BE2C (cell line): Measurements from ENCODE around the gene PLPP7.
"Not testable (repeated sequence)": the region's sequence is repeated elsewhere in the genome, so short reads cannot be mapped to it uniquely, and the experiment has no call there.

Source experiments
- DNase-seq: peaks from one replicate; pipeline ENCODE4 v3.0.0-alpha.2; 2020
- H3K27me3 ChIP-seq: fragments of 250-450 bp; sonication (Bioruptor Pico); 2 replicates; pipeline ENCODE4 v1.5.1; 2020; ENCODE audit warnings: mild to moderate bottlenecking
- H3K36me3 ChIP-seq: fragments of 250-450 bp; sonication (Bioruptor Pico); 2 replicates; pipeline ENCODE4 v1.5.1; 2020; ENCODE audit warnings: mild to moderate bottlenecking
- H3K4me1 ChIP-seq: fragments of 250-450 bp; sonication (Bioruptor Pico); 2 replicates; pipeline ENCODE4 v1.5.1; 2020
- H3K4me3 ChIP-seq: 2 replicates; pipeline ENCODE4 v1.5.1; 2011; ENCODE audit warnings: low read depth, low read length
- H3K9me3 ChIP-seq: fragments of 250-450 bp; sonication (Bioruptor Pico); 2 replicates; pipeline ENCODE4 v1.5.1; 2020
- TF ChIP-seq, protein P1 (sequence below): IDR thresholded peaks from 2 replicates; pipeline ENCODE4 v1.5.1; 2012; ENCODE audit warnings: mild to moderate bottlenecking, low read depth, low read length

The PLPP7 gene

DNA sequence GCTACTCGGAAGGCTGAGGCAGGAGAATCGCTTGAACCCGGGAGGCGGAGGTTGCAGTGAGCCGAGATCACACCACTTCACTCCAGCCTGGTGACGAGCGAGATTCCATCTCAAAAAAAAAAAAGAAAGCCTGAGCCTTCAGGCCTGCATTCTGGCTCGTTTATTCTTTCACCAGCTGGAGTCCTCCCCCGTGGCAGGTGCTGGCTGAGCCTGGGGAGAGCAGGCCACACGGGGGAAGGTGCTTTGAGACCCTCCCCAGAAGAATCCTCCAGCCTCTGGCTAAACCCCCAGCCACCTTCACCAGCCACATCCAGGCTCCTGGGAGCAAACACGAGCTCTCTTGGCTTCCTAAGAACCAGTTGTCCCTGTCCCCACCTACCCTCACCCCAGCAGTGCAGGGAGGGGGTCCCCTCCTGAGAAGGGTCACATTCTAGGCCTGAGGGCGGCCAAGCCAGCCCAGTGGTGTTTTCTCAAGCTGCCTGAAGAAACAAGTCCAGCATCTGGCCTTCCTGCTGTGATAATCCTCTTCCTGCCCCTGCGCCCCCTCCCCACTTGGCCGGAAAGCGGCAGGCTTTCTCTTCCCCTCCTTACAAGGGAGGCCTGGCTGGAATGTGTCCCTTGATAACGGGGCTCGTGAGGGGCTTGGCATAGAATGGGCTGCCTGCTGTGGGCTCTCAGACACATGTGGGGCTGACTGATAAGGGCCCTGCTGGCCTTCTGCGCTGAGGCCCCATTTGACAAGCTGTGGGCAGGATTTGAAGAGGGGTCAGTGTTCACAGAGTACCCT lies 41.5 kb downstream of the PLPP7 start:
- DNase-seq: no peak
- Histone ChIP-seq H3K4me1 (no peaks in the 10 kb centered on the region), H3K9me3 (no peaks in the 10 kb centered on the region), H3K36me3 (no peaks in the 10 kb centered on the region), H3K4me3 (no peak overlapping the region), H3K27me3 (no peaks in the 10 kb centered on the region)
- TF ChIP-seq, protein P1, sequence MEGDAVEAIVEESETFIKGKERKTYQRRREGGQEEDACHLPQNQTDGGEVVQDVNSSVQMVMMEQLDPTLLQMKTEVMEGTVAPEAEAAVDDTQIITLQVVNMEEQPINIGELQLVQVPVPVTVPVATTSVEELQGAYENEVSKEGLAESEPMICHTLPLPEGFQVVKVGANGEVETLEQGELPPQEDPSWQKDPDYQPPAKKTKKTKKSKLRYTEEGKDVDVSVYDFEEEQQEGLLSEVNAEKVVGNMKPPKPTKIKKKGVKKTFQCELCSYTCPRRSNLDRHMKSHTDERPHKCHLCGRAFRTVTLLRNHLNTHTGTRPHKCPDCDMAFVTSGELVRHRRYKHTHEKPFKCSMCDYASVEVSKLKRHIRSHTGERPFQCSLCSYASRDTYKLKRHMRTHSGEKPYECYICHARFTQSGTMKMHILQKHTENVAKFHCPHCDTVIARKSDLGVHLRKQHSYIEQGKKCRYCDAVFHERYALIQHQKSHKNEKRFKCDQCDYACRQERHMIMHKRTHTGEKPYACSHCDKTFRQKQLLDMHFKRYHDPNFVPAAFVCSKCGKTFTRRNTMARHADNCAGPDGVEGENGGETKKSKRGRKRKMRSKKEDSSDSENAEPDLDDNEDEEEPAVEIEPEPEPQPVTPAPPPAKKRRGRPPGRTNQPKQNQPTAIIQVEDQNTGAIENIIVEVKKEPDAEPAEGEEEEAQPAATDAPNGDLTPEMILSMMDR: no peak

GRCh38 chr9:131331996-131332395 lies 42.5 kb downstream of the PLPP7 start:
- not testable (repeated sequence) for H3K4me1 ChIP-seq, DNase-seq, H3K36me3 ChIP-seq

GRCh38 chr9:131333771-131334628 lies 44.5 kb downstream of the PLPP7 start:
- Histone ChIP-seq H3K27me3 (no peaks in the 10 kb centered on the region), H3K36me3 (no peaks in the 10 kb centered on the region), H3K4me3 (no peak overlapping the region), H3K4me1 (no peaks in the 10 kb centered on the region), H3K9me3 (no peaks in the 10 kb centered on the region)
- TF ChIP-seq, protein P1: no peak
- DNase-seq: no peak

More at GRCh38 chr9:131331996-131332395, 42.5 kb downstream of the PLPP7 start:
- H3K4me3 ChIP-seq, H3K9me3 ChIP-seq, H3K27me3 ChIP-seq: not testable (repeated sequence)

- H3K4me3 ChIP-seq: no peak overlapping the region
- H3K36me3 ChIP-seq: no peaks in the 10 kb centered on the region
- H3K27me3 ChIP-seq: no peaks in the 10 kb centered on the region
- TF ChIP-seq, protein P1: no peak
- DNase-seq: peak; percentile 76
- H3K4me1 ChIP-seq: no peaks in the 10 kb centered on the region
- H3K9me3 ChIP-seq: no peaks in the 10 kb centered on the region
These were observed 45.3 kb downstream of the PLPP7 start for GRCh38 chr9:131334629-131335367.

DNA sequence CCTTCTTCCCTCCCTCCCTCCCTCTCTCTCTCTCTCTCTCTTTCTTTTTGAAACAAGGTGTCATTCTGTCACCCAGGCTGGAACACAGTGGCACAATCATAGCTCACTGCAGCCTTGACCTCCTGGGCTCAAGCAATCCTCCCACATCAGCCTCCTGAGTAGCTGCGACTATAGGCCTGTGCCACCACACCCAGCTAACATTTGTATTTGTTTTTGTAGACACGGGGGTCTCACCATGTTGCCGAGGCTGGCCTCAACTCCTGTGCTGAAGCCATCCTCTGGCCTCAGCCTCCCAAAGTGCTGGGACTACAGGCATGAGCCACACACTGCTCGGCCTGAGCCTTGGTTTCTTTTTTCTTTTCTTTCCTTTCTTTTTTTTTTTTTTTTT lies 45.8 kb downstream of the PLPP7 start:
- H3K4me3 ChIP-seq: no peak overlapping the region
- no peaks in the 10 kb centered on the region for H3K27me3 ChIP-seq
- DNase-seq: no peak
- TF ChIP-seq, protein P1: no peak
- H3K36me3 ChIP-seq: no peaks in the 10 kb centered on the region
- H3K9me3 ChIP-seq: no peaks in the 10 kb centered on the region
- H3K4me1 ChIP-seq: no peaks in the 10 kb centered on the region

DNA sequence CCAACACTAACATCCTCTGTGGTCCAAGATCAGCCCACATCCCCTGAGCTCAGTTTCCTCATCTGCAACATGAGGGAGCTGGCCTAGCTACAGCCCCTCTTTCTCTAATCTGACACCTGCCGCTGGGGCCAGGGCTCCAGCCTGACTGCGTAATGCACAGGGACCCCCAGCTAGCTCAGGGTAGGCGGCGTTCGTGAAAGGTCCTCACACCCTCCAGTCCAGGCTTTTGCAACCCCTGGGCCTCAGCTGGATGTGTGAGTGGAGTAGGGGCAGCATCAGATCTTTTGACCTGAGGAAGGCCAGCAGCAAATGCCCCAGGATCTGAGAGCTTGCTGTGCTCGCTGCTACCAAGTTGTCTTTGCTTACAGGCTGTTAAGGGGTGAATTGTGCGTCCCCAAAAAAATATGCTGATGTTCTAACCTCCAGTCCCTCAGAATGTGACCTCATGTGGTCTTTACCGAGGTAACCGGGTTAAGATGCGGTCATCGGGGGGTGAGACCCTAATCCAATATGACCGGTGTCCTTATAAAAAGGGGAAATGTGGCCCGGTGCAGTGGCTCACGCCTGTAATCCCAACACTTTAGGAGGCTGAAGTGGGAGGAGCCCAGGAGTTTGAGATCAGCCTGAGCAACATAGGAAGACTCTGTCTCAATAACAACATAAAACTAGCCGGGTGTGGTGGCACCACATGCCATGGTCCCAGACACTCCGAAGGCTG lies 47.8 kb downstream of the PLPP7 start:
- H3K36me3 ChIP-seq: no peaks in the 10 kb centered on the region
- no peak overlapping the region for H3K4me3 ChIP-seq
- H3K4me1 ChIP-seq: no peaks in the 10 kb centered on the region
- DNase-seq: no peak
- H3K27me3 ChIP-seq: 0 out of 2 replicates have a peak, but pooled peaks cover 3% of the 10 kb centered on the region
- TF ChIP-seq, protein P1: no peak
- no peaks in the 10 kb centered on the region for H3K9me3 ChIP-seq

DNA sequence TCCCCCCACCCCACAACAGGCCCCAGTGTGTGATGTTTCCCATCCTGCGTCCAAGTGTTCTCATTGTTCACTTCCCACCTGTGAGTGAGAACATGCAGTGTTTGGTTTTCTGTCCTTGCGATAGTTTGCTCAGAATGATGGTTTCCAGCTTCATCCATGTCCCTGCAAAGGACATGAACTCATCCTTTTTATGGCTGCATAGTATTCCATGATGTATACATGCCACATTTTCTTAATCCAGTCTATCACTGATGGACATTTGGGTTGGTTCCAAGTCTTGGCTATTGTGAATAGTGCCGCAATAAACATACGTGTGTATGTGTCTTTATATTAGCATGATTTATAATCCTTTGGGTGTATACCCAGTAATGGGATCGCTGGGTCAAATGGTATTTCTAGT lies 49.7 kb downstream of the PLPP7 start:
- not testable (repeated sequence) for H3K9me3 ChIP-seq, H3K36me3 ChIP-seq, H3K27me3 ChIP-seq, DNase-seq, H3K4me1 ChIP-seq, H3K4me3 ChIP-seq

DNA sequence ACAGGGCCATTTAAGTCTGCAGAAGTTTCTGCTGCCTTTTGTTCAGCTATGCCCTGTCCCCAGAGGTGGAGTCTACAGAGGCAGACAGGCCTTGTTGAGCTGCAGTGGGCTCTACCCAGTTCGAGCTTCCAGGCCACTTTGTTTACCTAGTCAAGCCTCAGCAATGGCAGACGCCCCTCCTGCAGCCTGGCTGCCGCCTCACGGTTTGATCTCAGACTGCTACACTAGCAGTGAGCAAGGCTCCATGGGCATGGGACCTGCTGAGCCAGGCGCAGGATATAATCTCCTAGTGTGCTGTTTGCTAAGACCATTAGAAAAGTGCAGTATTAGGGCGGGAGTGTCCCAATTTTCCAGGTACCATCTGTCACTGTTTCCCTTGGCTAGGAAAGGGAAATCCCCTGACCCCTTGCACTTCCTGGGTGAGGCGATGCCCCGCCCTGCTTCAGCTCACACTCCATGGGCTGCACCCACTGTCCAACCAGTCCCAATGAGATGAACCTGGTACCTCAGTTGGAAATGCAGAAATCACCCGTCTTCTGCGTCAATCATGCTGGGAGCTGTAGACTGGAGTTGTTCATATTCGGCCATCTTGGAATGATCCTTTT lies 55.5 kb downstream of the PLPP7 start:
- not testable (repeated sequence) for H3K36me3 ChIP-seq, H3K9me3 ChIP-seq, DNase-seq, H3K27me3 ChIP-seq, H3K4me1 ChIP-seq, H3K4me3 ChIP-seq
